ENCODE data around the gene EXOC3.

DNA sequence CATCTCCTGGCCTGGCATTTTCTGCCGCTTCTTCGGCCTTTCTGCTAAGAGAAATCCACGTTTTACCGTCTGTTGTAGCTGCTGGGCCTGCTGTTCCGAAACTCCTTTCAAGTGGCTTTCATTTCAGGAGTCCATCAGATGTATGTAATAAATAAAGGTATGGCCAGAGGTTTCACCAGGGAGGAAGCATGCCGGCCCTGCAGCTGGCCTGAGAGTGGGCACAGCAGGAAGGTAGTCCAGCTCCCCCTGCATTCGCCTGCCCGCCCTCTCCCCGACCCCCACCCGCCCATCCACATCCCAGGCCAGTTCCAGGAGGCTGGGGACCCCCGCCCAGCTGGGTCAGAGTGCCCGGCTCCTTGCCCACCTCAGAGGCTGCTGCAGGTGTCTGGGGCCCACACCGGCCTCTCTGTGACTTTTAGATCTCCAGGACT is 46.4 kb upstream of the EXOC3 start:
- TF ChIP-seq, protein P1, sequence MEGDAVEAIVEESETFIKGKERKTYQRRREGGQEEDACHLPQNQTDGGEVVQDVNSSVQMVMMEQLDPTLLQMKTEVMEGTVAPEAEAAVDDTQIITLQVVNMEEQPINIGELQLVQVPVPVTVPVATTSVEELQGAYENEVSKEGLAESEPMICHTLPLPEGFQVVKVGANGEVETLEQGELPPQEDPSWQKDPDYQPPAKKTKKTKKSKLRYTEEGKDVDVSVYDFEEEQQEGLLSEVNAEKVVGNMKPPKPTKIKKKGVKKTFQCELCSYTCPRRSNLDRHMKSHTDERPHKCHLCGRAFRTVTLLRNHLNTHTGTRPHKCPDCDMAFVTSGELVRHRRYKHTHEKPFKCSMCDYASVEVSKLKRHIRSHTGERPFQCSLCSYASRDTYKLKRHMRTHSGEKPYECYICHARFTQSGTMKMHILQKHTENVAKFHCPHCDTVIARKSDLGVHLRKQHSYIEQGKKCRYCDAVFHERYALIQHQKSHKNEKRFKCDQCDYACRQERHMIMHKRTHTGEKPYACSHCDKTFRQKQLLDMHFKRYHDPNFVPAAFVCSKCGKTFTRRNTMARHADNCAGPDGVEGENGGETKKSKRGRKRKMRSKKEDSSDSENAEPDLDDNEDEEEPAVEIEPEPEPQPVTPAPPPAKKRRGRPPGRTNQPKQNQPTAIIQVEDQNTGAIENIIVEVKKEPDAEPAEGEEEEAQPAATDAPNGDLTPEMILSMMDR (IDR thresholded peaks at IDR 0.05; ENCODE audit: control extremely low read depth in 1 of 3, insufficient read depth in 1 of 3, low read depth in 1 of 3, low read length in 3 of 3): no peak
- TF ChIP-seq ZNF274 (IDR thresholded peaks at IDR 0.05; ENCODE audit: borderline replicate concordance, extremely low read depth, low read length): no peak
